ENCODE measurements around the gene CIT. TPM values are rescaled to one million over a fixed set of nuclear protein-coding genes. Genes with fewer than 3 reads are reported as not detected.

CIT gene
- polyA plus RNA-seq, 1 experiment, result 14.5 TPM

- no peak for DNase-seq (ENCODE audit: low read depth)
- peaks cover 1% of the 10 kb centered on the region; the same call in 1 of the 2 replicates for H3K27me3 ChIP-seq (ENCODE audit: control insufficient read depth, insufficient read depth, low read length)
- TF ChIP-seq CTCF (IDR thresholded peaks at IDR 0.05; ENCODE audit: insufficient read depth, low read depth, low read length), result no peak
- ChIA-PET CTCF (interaction anchor here (1.2 to 1.8 kb wide), 2 partner anchors 16 to 24 kb away, joined by 3 to 5 read pairs; no protein-coding TSS in a partner anchor), POLR2A (no interaction called here)
- H3K4me3 ChIP-seq (ENCODE audit: low read depth, low read length), result no peak overlapping the region
- peaks cover 10% of the 10 kb centered on the region for H3K36me3 ChIP-seq (ENCODE audit: control insufficient read depth, insufficient read depth, low read length)
These were observed 206.1 kb downstream of the CIT start for GRCh38 chr12:119671070-119671469.

GRCh38 chr12:119669744-119670472, 207.2 kb downstream of the CIT start:
- CTCF ChIA-PET, result interaction anchor here (1.2 to 3.7 kb wide), 5 partner anchors 8 to 111 kb away, joined by 3 to 25 read pairs (median 16); no protein-coding TSS in a partner anchor
- H3K27me3 ChIP-seq (ENCODE audit: control insufficient read depth, insufficient read depth, low read length), result peaks cover 1% of the 10 kb centered on the region; the same call in 1 of the 2 replicates
- POLR2A ChIA-PET, result no interaction called here
- no peak for TF ChIP-seq CTCF (IDR thresholded peaks at IDR 0.05; ENCODE audit: insufficient read depth, low read depth, low read length)
- H3K4me3 ChIP-seq (ENCODE audit: low read depth, low read length), result no peak overlapping the region
- H3K36me3 ChIP-seq (ENCODE audit: control insufficient read depth, insufficient read depth, low read length), result peaks cover 10% of the 10 kb centered on the region
- DNase-seq (ENCODE audit: low read depth), result no peak

GRCh38 chr12:119668324-119668841, 208.7 kb downstream of the CIT start:
- no peak for TF ChIP-seq CTCF (IDR thresholded peaks at IDR 0.05; ENCODE audit: insufficient read depth, low read depth, low read length)
- POLR2A ChIA-PET, result no interaction called here
- CTCF ChIA-PET, result interaction anchor here (0.8 to 3.7 kb wide), 12 partner anchors 10 to 272 kb away, joined by 3 to 25 read pairs (median 6); no protein-coding TSS in a partner anchor

GRCh38 chr12:119667577-119668323, 209.4 kb downstream of the CIT start, which contains the start of gene PRKAB1:
Gene PRKAB1, plus strand, starts transcription at chr12:119668133. Its CDS starts 112 bp downstream, at chr12:119668245.
- POLR2A ChIA-PET, result no interaction called here
- peak; percentile 80 for TF ChIP-seq CTCF (IDR thresholded peaks at IDR 0.05; ENCODE audit: insufficient read depth, low read depth, low read length)
- DNase-seq (ENCODE audit: low read depth), result peak; percentile 83
- peak within 1 kb of the TSS; percentile 85 for H3K4me3 ChIP-seq (ENCODE audit: low read depth, low read length)
- no peaks in the 10 kb centered on the region for H3K36me3 ChIP-seq (ENCODE audit: control insufficient read depth, insufficient read depth, low read length)
- H3K27me3 ChIP-seq (ENCODE audit: control insufficient read depth, insufficient read depth, low read length), result peaks cover 1% of the 10 kb centered on the region; the same call in 1 of the 2 replicates
- CTCF ChIA-PET, result interaction anchor here (0.5 to 3.7 kb wide), 16 partner anchors 9 to 272 kb away, joined by 3 to 25 read pairs (median 4); no protein-coding TSS in a partner anchor

More at GRCh38 chr12:119668324-119668841, 208.7 kb downstream of the CIT start:
- DNase-seq (ENCODE audit: low read depth), result no peak
- Histone ChIP-seq H3K27me3 (ENCODE audit: control insufficient read depth, insufficient read depth, low read length) (peaks cover 1% of the 10 kb centered on the region; the same call in 1 of the 2 replicates), H3K4me3 (ENCODE audit: low read depth, low read length) (peak overlapping the region; percentile 85), H3K36me3 (ENCODE audit: control insufficient read depth, insufficient read depth, low read length) (peaks cover 2% of the 10 kb centered on the region; the same call in 1 of the 2 replicates)

All from BJ (cell line).